ENCODE results near the gene XXYLT1. TPM values are rescaled to one million over a fixed set of nuclear protein-coding genes. Genes with fewer than 3 reads are reported as not detected.
A peak's percentile ranks its signal among the peaks of the same experiment; 100 is the strongest.

XXYLT1 gene
- total RNA-seq, 1 donor from 2014 or later: 13.6 TPM

- Histone ChIP-seq H3K27ac (ENCODE audit: low read depth, low read length) (no peak overlapping the region), H3K36me3 (ENCODE audit: control insufficient read depth in 3 of 3, insufficient read depth in 3 of 3, low read length in 3 of 3) (no peaks in the 10 kb centered on the region)
Measured at GRCh38 chr3:195025884-195026200, 245.1 kb downstream of the XXYLT1 start.

GRCh38 chr3:195025056-195025883 lies 245.7 kb downstream of the XXYLT1 start:
- no peak overlapping the region for H3K9ac ChIP-seq (ENCODE audit: low read depth in 1 of 3, low read length in 3 of 3)
- no peak overlapping the region for H3K27ac ChIP-seq (ENCODE audit: low read depth, low read length)
- no peaks in the 10 kb centered on the region for H3K9me3 ChIP-seq (ENCODE audit: control insufficient read depth in 3 of 3, low read length in 3 of 3)
- H3K4me1 ChIP-seq (ENCODE audit: control insufficient read depth in 3 of 3, insufficient read depth in 3 of 3, low read length in 3 of 3): peaks cover 0 to 5% (median 0%) of the 10 kb centered on the region in 3 donors
- no peaks in the 10 kb centered on the region for H3K27me3 ChIP-seq (ENCODE audit: control insufficient read depth in 3 of 3, insufficient read depth in 3 of 3, low read length in 3 of 3)
- H3K4me3 ChIP-seq (ENCODE audit: low read length in 3 of 3): no peak overlapping the region
- no peaks in the 10 kb centered on the region for H3K36me3 ChIP-seq (ENCODE audit: control insufficient read depth in 3 of 3, insufficient read depth in 3 of 3, low read length in 3 of 3)

More at GRCh38 chr3:195025884-195026200, 245.1 kb downstream of the XXYLT1 start:
- H3K4me3 ChIP-seq (ENCODE audit: low read length in 3 of 3): no peak overlapping the region
- H3K4me1 ChIP-seq (ENCODE audit: control insufficient read depth in 3 of 3, insufficient read depth in 3 of 3, low read length in 3 of 3): peaks cover 0 to 5% (median 0%) of the 10 kb centered on the region in 3 donors
- no peak overlapping the region for H3K9ac ChIP-seq (ENCODE audit: low read depth in 1 of 3, low read length in 3 of 3)
- H3K9me3 ChIP-seq (ENCODE audit: control insufficient read depth in 3 of 3, low read length in 3 of 3): no peaks in the 10 kb centered on the region
- H3K27me3 ChIP-seq (ENCODE audit: control insufficient read depth in 3 of 3, insufficient read depth in 3 of 3, low read length in 3 of 3): no peaks in the 10 kb centered on the region

GRCh38 chr3:195023989-195024388 lies 247.0 kb downstream of the XXYLT1 start:
- Histone ChIP-seq H3K4me3 (ENCODE audit: low read length in 3 of 3) (no peak overlapping the region), H3K9me3 (ENCODE audit: control insufficient read depth in 3 of 3, low read length in 3 of 3) (no peaks in the 10 kb centered on the region), H3K9ac (ENCODE audit: low read depth in 1 of 3, low read length in 3 of 3) (no peak overlapping the region), H3K27ac (ENCODE audit: low read depth, low read length) (no peak overlapping the region), H3K4me1 (ENCODE audit: control insufficient read depth in 3 of 3, insufficient read depth in 3 of 3, low read length in 3 of 3) (peaks cover 0 to 1% (median 0%) of the 10 kb centered on the region in 3 donors), H3K36me3 (ENCODE audit: control insufficient read depth in 3 of 3, insufficient read depth in 3 of 3, low read length in 3 of 3) (no peaks in the 10 kb centered on the region), H3K27me3 (ENCODE audit: control insufficient read depth in 3 of 3, insufficient read depth in 3 of 3, low read length in 3 of 3) (no peaks in the 10 kb centered on the region)

- Histone ChIP-seq H3K4me3 (ENCODE audit: low read length in 3 of 3) (no peak overlapping the region), H3K4me1 (ENCODE audit: control insufficient read depth in 3 of 3, insufficient read depth in 3 of 3, low read length in 3 of 3) (no peaks in the 10 kb centered on the region), H3K27me3 (ENCODE audit: control insufficient read depth in 3 of 3, insufficient read depth in 3 of 3, low read length in 3 of 3) (no peaks in the 10 kb centered on the region), H3K9me3 (ENCODE audit: control insufficient read depth in 3 of 3, low read length in 3 of 3) (no peaks in the 10 kb centered on the region), H3K9ac (ENCODE audit: low read depth in 1 of 3, low read length in 3 of 3) (no peak overlapping the region), H3K27ac (ENCODE audit: low read depth, low read length) (no peak overlapping the region), H3K36me3 (ENCODE audit: control insufficient read depth in 3 of 3, insufficient read depth in 3 of 3, low read length in 3 of 3) (no peaks in the 10 kb centered on the region)
Measured at GRCh38 chr3:195023576-195023975, 247.4 kb downstream of the XXYLT1 start.

- H3K4me1 ChIP-seq (ENCODE audit: control insufficient read depth in 3 of 3, insufficient read depth in 3 of 3, low read length in 3 of 3): no peaks in the 10 kb centered on the region
- peak overlapping the region; percentile 17 for H3K27ac ChIP-seq (ENCODE audit: low read depth, low read length)
- no peak overlapping the region for H3K9ac ChIP-seq (ENCODE audit: low read depth in 1 of 3, low read length in 3 of 3)
- no peaks in the 10 kb centered on the region for H3K27me3 ChIP-seq (ENCODE audit: control insufficient read depth in 3 of 3, insufficient read depth in 3 of 3, low read length in 3 of 3)
- H3K4me3 ChIP-seq (ENCODE audit: low read length in 3 of 3): no peak overlapping the region
- no peaks in the 10 kb centered on the region for H3K36me3 ChIP-seq (ENCODE audit: control insufficient read depth in 3 of 3, insufficient read depth in 3 of 3, low read length in 3 of 3)
- H3K9me3 ChIP-seq (ENCODE audit: control insufficient read depth in 3 of 3, low read length in 3 of 3): no peaks in the 10 kb centered on the region
Measured at GRCh38 chr3:195021692-195022091, 249.3 kb downstream of the XXYLT1 start.

- Histone ChIP-seq H3K9me3 (ENCODE audit: control insufficient read depth in 3 of 3, low read length in 3 of 3) (no peaks in the 10 kb centered on the region), H3K27ac (ENCODE audit: low read depth, low read length) (peak overlapping the region; percentile 17), H3K9ac (ENCODE audit: low read depth in 1 of 3, low read length in 3 of 3) (no peak overlapping the region), H3K27me3 (ENCODE audit: control insufficient read depth in 3 of 3, insufficient read depth in 3 of 3, low read length in 3 of 3) (no peaks in the 10 kb centered on the region), H3K4me1 (ENCODE audit: control insufficient read depth in 3 of 3, insufficient read depth in 3 of 3, low read length in 3 of 3) (no peaks in the 10 kb centered on the region), H3K36me3 (ENCODE audit: control insufficient read depth in 3 of 3, insufficient read depth in 3 of 3, low read length in 3 of 3) (no peaks in the 10 kb centered on the region), H3K4me3 (ENCODE audit: low read length in 3 of 3) (no peak overlapping the region)
Measured at GRCh38 chr3:195020921-195021320, 250.0 kb downstream of the XXYLT1 start.

GRCh38 chr3:195020185-195020584 lies 250.8 kb downstream of the XXYLT1 start:
- Histone ChIP-seq H3K9me3 (ENCODE audit: control insufficient read depth in 3 of 3, low read length in 3 of 3) (no peaks in the 10 kb centered on the region), H3K4me1 (ENCODE audit: control insufficient read depth in 3 of 3, insufficient read depth in 3 of 3, low read length in 3 of 3) (no peaks in the 10 kb centered on the region), H3K36me3 (ENCODE audit: control insufficient read depth in 3 of 3, insufficient read depth in 3 of 3, low read length in 3 of 3) (no peaks in the 10 kb centered on the region), H3K9ac (ENCODE audit: low read depth in 1 of 3, low read length in 3 of 3) (no peak overlapping the region), H3K27ac (ENCODE audit: low read depth, low read length) (no peak overlapping the region), H3K4me3 (ENCODE audit: low read length in 3 of 3) (no peak overlapping the region), H3K27me3 (ENCODE audit: control insufficient read depth in 3 of 3, insufficient read depth in 3 of 3, low read length in 3 of 3) (no peaks in the 10 kb centered on the region)

GRCh38 chr3:195019335-195019734 lies 251.6 kb downstream of the XXYLT1 start:
- Histone ChIP-seq H3K9ac (ENCODE audit: low read depth in 1 of 3, low read length in 3 of 3) (no peak overlapping the region), H3K4me1 (ENCODE audit: control insufficient read depth in 3 of 3, insufficient read depth in 3 of 3, low read length in 3 of 3) (no peaks in the 10 kb centered on the region), H3K36me3 (ENCODE audit: control insufficient read depth in 3 of 3, insufficient read depth in 3 of 3, low read length in 3 of 3) (no peaks in the 10 kb centered on the region), H3K9me3 (ENCODE audit: control insufficient read depth in 3 of 3, low read length in 3 of 3) (no peaks in the 10 kb centered on the region), H3K27ac (ENCODE audit: low read depth, low read length) (no peak overlapping the region), H3K4me3 (ENCODE audit: low read length in 3 of 3) (no peak overlapping the region), H3K27me3 (ENCODE audit: control insufficient read depth in 3 of 3, insufficient read depth in 3 of 3, low read length in 3 of 3) (no peaks in the 10 kb centered on the region)

Small RNA genes lying within 50 kb of the gene (small RNA-seq; reads per million reads assigned to genes)
- gene MIR3137 (not detected), gene RN7SL36P (not detected), gene RNU6-25P (not detected)

Other genes starting within 250 kb of the XXYLT1 start
- gene ACAP2, start 171.9 kb upstream of the XXYLT1 start, total RNA-seq: 52.7 TPM

Measured in skeletal muscle tissue (tissue), 5 donors.